Ishikawa (cell line): ENCODE measurements around the gene NDRG3.

ENCODE experiments used
- CEBPB ChIP-seq: IDR thresholded peaks from 2 replicates; pipeline ENCODE4 v1.6.1; 2012
- CREB1 ChIP-seq: IDR thresholded peaks from 2 replicates; pipeline ENCODE4 v1.6.1; 2012; ENCODE audit warnings: low read depth
- EGR1 ChIP-seq: IDR thresholded peaks from 2 replicates; pipeline ENCODE4 v1.6.1; 2012
- EP300 ChIP-seq: IDR thresholded peaks from 2 replicates; pipeline ENCODE4 v1.6.1; 2012; ENCODE audit warnings: borderline replicate concordance
- FOXM1 ChIP-seq: IDR thresholded peaks from 2 replicates; pipeline ENCODE4 v1.6.1; 2012; ENCODE audit warnings: low read depth, borderline replicate concordance
- MAX ChIP-seq: IDR thresholded peaks from 2 replicates; pipeline ENCODE4 v1.6.1; 2012
- NFIC ChIP-seq: IDR thresholded peaks from 2 replicates; pipeline ENCODE4 v1.6.1; 2012
- RAD21 ChIP-seq: IDR thresholded peaks from 2 replicates; pipeline ENCODE4 v1.6.1; 2012; ENCODE audit warnings: low read depth
- REST ChIP-seq: IDR thresholded peaks from 2 replicates; pipeline ENCODE4 v1.6.1; 2012; ENCODE audit warnings: low read depth, mild to moderate bottlenecking
- TAF1 ChIP-seq: IDR thresholded peaks from 2 replicates; pipeline ENCODE4 v1.6.1; 2012; ENCODE audit warnings: low read depth, mild to moderate bottlenecking
- TCF12 ChIP-seq: IDR thresholded peaks from 2 replicates; pipeline ENCODE4 v1.6.1; 2012; ENCODE audit warnings: low read depth
- TEAD4 ChIP-seq: IDR thresholded peaks from 2 replicates; pipeline ENCODE4 v1.6.1; 2012
- USF1 ChIP-seq: IDR thresholded peaks from 2 replicates; pipeline ENCODE4 v1.6.1; 2012
- YY1 ChIP-seq: IDR thresholded peaks from 2 replicates; pipeline ENCODE4 v1.6.1; 2012; ENCODE audit warnings: low read depth
- ZBTB7A ChIP-seq: IDR thresholded peaks from 2 replicates; pipeline ENCODE4 v1.6.1; 2012; ENCODE audit warnings: low read depth

The NDRG3 gene

GRCh38 chr20:36754656-36755222 is 8.8 kb upstream of the NDRG3 start:
- no peak for TF ChIP-seq EGR1
- peak; percentile 54; the same call in 1 of the 2 replicates for TF ChIP-seq RAD21

GRCh38 chr20:36752582-36752981 is 6.7 kb upstream of the NDRG3 start:
- TF ChIP-seq TAF1 = no peak
- TF ChIP-seq YY1 = no peak
- TF ChIP-seq TEAD4 = no peak
- TF ChIP-seq CREB1 = no peak
- no peak for TF ChIP-seq FOXM1
- no peak for TF ChIP-seq EGR1
- no peak for TF ChIP-seq RAD21
- no peak for TF ChIP-seq EP300
- no peak for TF ChIP-seq CEBPB
- no peak for TF ChIP-seq MAX
- no peak for TF ChIP-seq TCF12
- no peak for TF ChIP-seq ZBTB7A
- no peak for TF ChIP-seq USF1
- no peak for TF ChIP-seq NFIC
- TF ChIP-seq REST = no peak

- no peak for TF ChIP-seq YY1
- TF ChIP-seq TAF1 = no peak
- TF ChIP-seq RAD21 = no peak
- no peak for TF ChIP-seq FOXM1
- TF ChIP-seq CEBPB = no peak
- TF ChIP-seq USF1 = no peak
- TF ChIP-seq EGR1 = no peak
- TF ChIP-seq ZBTB7A = no peak
- TF ChIP-seq TCF12 = no peak
- no peak for TF ChIP-seq EP300
- TF ChIP-seq MAX = no peak
Measured at GRCh38 chr20:36745234-36745926, 510 bp downstream of the NDRG3 start.

GRCh38 chr20:36744764-36745191 is 1.1 kb downstream of the NDRG3 start:
- TF ChIP-seq REST = no peak
- no peak for TF ChIP-seq EGR1
- no peak for TF ChIP-seq CREB1
- no peak for TF ChIP-seq NFIC

GRCh38 chr20:36744243-36744642 is 1.6 kb downstream of the NDRG3 start:
- TF ChIP-seq FOXM1 = no peak

GRCh38 chr20:36742558-36742957 is 3.3 kb downstream of the NDRG3 start:
- TF ChIP-seq EP300 = no peak
- no peak for TF ChIP-seq MAX
- TF ChIP-seq TCF12 = no peak
- no peak for TF ChIP-seq RAD21
- TF ChIP-seq FOXM1 = no peak
- TF ChIP-seq USF1 = no peak
- TF ChIP-seq ZBTB7A = no peak
- TF ChIP-seq CEBPB = no peak
- TF ChIP-seq EGR1 = no peak
- no peak for TF ChIP-seq YY1
- no peak for TF ChIP-seq NFIC
